Progenitor cell of endocrine pancreas (in vitro differentiated cells): ENCODE measurements around the gene SEMA7A. TPM values are rescaled to one million over a fixed set of nuclear protein-coding genes. Genes with fewer than 3 reads are reported as not detected.

Source experiments
- DNase-seq: peaks from one replicate; pipeline ENCODE4 v3.0.0; 2021; ENCODE audit warnings: low spot score; ENCODE audit not compliant: unreplicated experiment
- H3K27ac Mint-ChIP-seq: 2 replicates; pipeline ENCODE4 v1.8.0; 2021; ENCODE audit warnings: mild to moderate bottlenecking, moderate library complexity, mixed read lengths
- H3K27me3 Mint-ChIP-seq: 2 replicates; pipeline ENCODE4 v1.8.0; 2021; ENCODE audit warnings: mixed read lengths
- H3K36me3 Mint-ChIP-seq: 2 replicates; pipeline ENCODE4 v1.8.0; 2022; ENCODE audit warnings: mixed read lengths; ENCODE audit not compliant: insufficient read depth
- H3K4me1 Mint-ChIP-seq: 2 replicates; pipeline ENCODE4 v1.8.0; 2021; ENCODE audit warnings: low read depth, mixed read lengths
- H3K4me3 Mint-ChIP-seq: 2 replicates; pipeline ENCODE4 v1.8.0; 2021; ENCODE audit warnings: low read depth, mild to moderate bottlenecking, moderate library complexity, mixed read lengths
- H3K9me3 Mint-ChIP-seq: 2 replicates; pipeline ENCODE4 v1.8.0; 2021; ENCODE audit warnings: low read depth, mixed read lengths
- total RNA-seq: library from RNA; stranded (reverse); gene quantifications from 2 replicates; pipeline ENCODE4 v1.2.1, GENCODE V29; 2021
- TF ChIP-seq, protein P1 (sequence below): fragments of 200-600 bp; sonication (generic); IDR thresholded peaks from one replicate; pipeline ENCODE4 v1.5.0; 2021; ENCODE audit warnings: antibody characterized with exemption, mild to moderate bottlenecking; ENCODE audit not compliant: unreplicated experiment

The SEMA7A gene
- total RNA-seq, 1 donor from 2014 or later = 1.9 TPM

GRCh38 chr15:74432968-74433591 is 678 bp downstream of the SEMA7A start:
- TF ChIP-seq, protein P1, sequence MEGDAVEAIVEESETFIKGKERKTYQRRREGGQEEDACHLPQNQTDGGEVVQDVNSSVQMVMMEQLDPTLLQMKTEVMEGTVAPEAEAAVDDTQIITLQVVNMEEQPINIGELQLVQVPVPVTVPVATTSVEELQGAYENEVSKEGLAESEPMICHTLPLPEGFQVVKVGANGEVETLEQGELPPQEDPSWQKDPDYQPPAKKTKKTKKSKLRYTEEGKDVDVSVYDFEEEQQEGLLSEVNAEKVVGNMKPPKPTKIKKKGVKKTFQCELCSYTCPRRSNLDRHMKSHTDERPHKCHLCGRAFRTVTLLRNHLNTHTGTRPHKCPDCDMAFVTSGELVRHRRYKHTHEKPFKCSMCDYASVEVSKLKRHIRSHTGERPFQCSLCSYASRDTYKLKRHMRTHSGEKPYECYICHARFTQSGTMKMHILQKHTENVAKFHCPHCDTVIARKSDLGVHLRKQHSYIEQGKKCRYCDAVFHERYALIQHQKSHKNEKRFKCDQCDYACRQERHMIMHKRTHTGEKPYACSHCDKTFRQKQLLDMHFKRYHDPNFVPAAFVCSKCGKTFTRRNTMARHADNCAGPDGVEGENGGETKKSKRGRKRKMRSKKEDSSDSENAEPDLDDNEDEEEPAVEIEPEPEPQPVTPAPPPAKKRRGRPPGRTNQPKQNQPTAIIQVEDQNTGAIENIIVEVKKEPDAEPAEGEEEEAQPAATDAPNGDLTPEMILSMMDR = no peak
- H3K36me3 Mint-ChIP-seq = no peaks in the 10 kb centered on the region
- H3K4me1 Mint-ChIP-seq = peaks cover 3% of the 10 kb centered on the region

GRCh38 chr15:74432271-74432967 is 1.3 kb downstream of the SEMA7A start:
- no peak overlapping the region for H3K27ac Mint-ChIP-seq

More at GRCh38 chr15:74432968-74433591, 678 bp downstream of the SEMA7A start:
- no peaks in the 10 kb centered on the region for H3K9me3 Mint-ChIP-seq
- H3K4me3 Mint-ChIP-seq = peak overlapping the region; percentile 57
- DNase-seq = no peak
- peaks cover 63% of the 10 kb centered on the region for H3K27me3 Mint-ChIP-seq
- H3K27ac Mint-ChIP-seq = no peak overlapping the region

DNA sequence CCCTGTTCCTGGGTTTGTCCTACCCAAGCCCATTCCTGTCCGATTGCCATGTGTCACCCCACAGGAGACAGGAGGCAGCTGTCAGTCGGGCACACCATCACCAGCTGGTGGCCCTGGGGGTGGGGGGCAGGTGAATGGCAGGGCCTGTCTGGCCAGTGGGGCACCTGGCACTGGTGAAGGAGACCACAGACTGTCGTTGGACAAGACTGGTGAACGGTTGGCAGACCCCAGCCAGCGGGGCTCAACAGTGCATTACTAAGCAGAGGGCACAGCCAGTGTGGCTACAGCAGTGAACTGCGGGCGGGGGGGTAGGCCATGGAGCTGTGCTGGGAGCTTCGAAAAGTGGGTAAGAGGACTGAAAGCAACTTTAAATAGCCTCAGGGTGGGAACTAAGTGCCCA is 2.1 kb downstream of the SEMA7A start:
- peaks cover 3% of the 10 kb centered on the region for H3K4me1 Mint-ChIP-seq
- DNase-seq = no peak
- TF ChIP-seq, protein P1 = no peak
- no peaks in the 10 kb centered on the region for H3K9me3 Mint-ChIP-seq
- no peak overlapping the region for H3K27ac Mint-ChIP-seq
- peaks cover 62% of the 10 kb centered on the region for H3K27me3 Mint-ChIP-seq
- no peaks in the 10 kb centered on the region for H3K36me3 Mint-ChIP-seq
- H3K4me3 Mint-ChIP-seq = no peak overlapping the region

More at GRCh38 chr15:74432271-74432967, 1.3 kb downstream of the SEMA7A start:
- no peak for DNase-seq
- Mint-ChIP-seq H3K9me3 (no peaks in the 10 kb centered on the region), H3K4me1 (peaks cover 3% of the 10 kb centered on the region), H3K36me3 (no peaks in the 10 kb centered on the region), H3K27me3 (peaks cover 63% of the 10 kb centered on the region), H3K4me3 (peak overlapping the region; percentile 60)
- TF ChIP-seq, protein P1 = no peak

GRCh38 chr15:74431116-74431515 is 2.6 kb downstream of the SEMA7A start:
- Mint-ChIP-seq H3K36me3 (no peaks in the 10 kb centered on the region), H3K27ac (no peak overlapping the region), H3K4me3 (no peak overlapping the region), H3K27me3 (peaks cover 59% of the 10 kb centered on the region), H3K4me1 (peaks cover 3% of the 10 kb centered on the region), H3K9me3 (no peaks in the 10 kb centered on the region)
- DNase-seq = no peak
- TF ChIP-seq, protein P1 = no peak

DNA sequence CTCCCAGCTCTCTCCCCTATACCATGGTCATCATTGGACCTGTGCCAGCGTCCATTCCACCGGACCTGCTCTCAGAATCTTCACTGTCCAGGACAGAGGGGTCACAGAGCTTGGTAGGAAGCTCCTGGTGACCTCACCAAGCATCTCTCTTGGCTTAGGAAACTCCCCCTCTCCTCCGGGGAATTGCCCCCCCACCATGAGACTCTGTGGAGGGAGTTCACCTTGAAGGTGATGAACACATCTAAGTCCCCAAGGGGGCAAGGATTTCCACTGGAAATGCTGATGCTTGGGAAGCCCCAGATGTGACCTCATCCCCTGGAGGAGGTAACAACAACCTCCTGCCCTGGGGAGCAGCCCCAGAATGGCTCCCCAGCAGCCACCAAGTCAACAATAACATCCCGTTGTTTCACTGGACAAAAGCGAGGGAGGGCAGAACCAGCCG is 3.2 kb downstream of the SEMA7A start:
- DNase-seq = no peak
- TF ChIP-seq, protein P1 = no peak
- no peaks in the 10 kb centered on the region for H3K36me3 Mint-ChIP-seq
- no peak overlapping the region for H3K4me3 Mint-ChIP-seq
- H3K27me3 Mint-ChIP-seq = peaks cover 54% of the 10 kb centered on the region
- no peak overlapping the region for H3K27ac Mint-ChIP-seq
- H3K9me3 Mint-ChIP-seq = no peaks in the 10 kb centered on the region
- peaks cover 3% of the 10 kb centered on the region for H3K4me1 Mint-ChIP-seq
